PFSK-1 (cell line): Measurements from ENCODE around the gene SAA1.

Source experiments
- FOXP2 ChIP-seq: optimal IDR thresholded peaks from 2 replicates; pipeline ENCODE3; 2011; ENCODE audit warnings: borderline replicate concordance, control low read depth, inconsistent platforms; ENCODE audit not compliant: insufficient read depth; ENCODE audit errors: extremely low read length, extremely low read depth
- POLR2AphosphoS5 ChIP-seq: IDR thresholded peaks from 2 replicates; pipeline ENCODE4 v1.6.1; 2012; ENCODE audit warnings: low read depth, mild to moderate bottlenecking, control low read depth, low read length, moderate library complexity
- SIN3A ChIP-seq: IDR thresholded peaks from 2 replicates; pipeline ENCODE4 v1.6.1; 2012; ENCODE audit warnings: mild to moderate bottlenecking, low read length, moderate library complexity, borderline replicate concordance; ENCODE audit not compliant: insufficient read depth
- TAF1 ChIP-seq: IDR thresholded peaks from 2 replicates; pipeline ENCODE4 v1.6.1; 2012; ENCODE audit warnings: low read length, control low read depth, borderline replicate concordance; ENCODE audit not compliant: insufficient read depth
- TF ChIP-seq, protein P1 (sequence below), 2 experiments: IDR thresholded peaks; 2 replicates each; pipeline versions ENCODE4 v1.6.1 to v1.8.0; 2011 to 2012; ENCODE audit warnings: low read depth in 2 of 2, low read length in 2 of 2, control low read depth in 1 of 2, inconsistent platforms in 1 of 2, mild to moderate bottlenecking in 1 of 2, moderate library complexity in 1 of 2; ENCODE audit not compliant: insufficient read depth in 1 of 2

DNA sequence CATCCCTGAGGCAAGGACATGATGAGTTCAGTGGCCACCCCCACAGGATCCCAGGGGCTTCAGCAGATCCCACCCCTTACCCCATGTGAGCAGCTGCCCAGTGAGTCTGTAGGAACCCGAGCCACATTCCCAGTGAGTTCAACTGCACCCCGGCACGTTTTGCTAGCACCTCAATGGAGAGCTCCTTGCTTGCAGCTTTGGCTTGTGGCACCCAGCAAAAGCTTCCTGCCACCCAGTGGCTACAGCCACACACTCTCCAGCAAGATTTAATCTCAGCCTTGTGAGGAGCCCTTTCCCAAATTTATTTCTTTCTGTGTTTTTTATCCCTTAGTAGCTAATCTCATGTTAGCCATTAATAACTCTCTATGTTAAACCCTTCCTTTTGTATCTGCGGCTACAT lies 4.0 kb downstream of the SAA1 start:
- TF ChIP-seq, protein P1, sequence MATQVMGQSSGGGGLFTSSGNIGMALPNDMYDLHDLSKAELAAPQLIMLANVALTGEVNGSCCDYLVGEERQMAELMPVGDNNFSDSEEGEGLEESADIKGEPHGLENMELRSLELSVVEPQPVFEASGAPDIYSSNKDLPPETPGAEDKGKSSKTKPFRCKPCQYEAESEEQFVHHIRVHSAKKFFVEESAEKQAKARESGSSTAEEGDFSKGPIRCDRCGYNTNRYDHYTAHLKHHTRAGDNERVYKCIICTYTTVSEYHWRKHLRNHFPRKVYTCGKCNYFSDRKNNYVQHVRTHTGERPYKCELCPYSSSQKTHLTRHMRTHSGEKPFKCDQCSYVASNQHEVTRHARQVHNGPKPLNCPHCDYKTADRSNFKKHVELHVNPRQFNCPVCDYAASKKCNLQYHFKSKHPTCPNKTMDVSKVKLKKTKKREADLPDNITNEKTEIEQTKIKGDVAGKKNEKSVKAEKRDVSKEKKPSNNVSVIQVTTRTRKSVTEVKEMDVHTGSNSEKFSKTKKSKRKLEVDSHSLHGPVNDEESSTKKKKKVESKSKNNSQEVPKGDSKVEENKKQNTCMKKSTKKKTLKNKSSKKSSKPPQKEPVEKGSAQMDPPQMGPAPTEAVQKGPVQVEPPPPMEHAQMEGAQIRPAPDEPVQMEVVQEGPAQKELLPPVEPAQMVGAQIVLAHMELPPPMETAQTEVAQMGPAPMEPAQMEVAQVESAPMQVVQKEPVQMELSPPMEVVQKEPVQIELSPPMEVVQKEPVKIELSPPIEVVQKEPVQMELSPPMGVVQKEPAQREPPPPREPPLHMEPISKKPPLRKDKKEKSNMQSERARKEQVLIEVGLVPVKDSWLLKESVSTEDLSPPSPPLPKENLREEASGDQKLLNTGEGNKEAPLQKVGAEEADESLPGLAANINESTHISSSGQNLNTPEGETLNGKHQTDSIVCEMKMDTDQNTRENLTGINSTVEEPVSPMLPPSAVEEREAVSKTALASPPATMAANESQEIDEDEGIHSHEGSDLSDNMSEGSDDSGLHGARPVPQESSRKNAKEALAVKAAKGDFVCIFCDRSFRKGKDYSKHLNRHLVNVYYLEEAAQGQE (IDR thresholded peaks at IDR 0.05; ENCODE audit: insufficient read depth in 1 of 2, low read depth in 2 of 2, low read length in 2 of 2), result no peak
- TF ChIP-seq POLR2AphosphoS5 (no peak), TAF1 (no peak), SIN3A (no peak), FOXP2 (no peak)
